ENCODE results near the gene CELF6. TPM values are rescaled to one million over a fixed set of nuclear protein-coding genes. Genes with fewer than 3 reads are reported as not detected.

Gene CELF6
- total RNA-seq = 3.5 TPM
- polyA plus RNA-seq (ENCODE audit: insufficient read depth, low read depth, low replicate concordance) = 3.8 TPM
- long read RNA-seq, donor 1, partial matches to known transcripts = 0 of 1 reads
- long read RNA-seq, donor 1, other reads (novel, unspliced or antisense) = 0 of 1 reads
- long read RNA-seq, donor 2, partial matches to known transcripts = 0 of 1 reads
- long read RNA-seq, donor 2, other reads (novel, unspliced or antisense) = 0 of 1 reads
- long read RNA-seq, donor 3 = 0 reads
- long read RNA-seq, donor 4 = 0 reads
- long read RNA-seq, donor 5 = 0 reads
- long read RNA-seq, donor 6 = 0 reads
- long read RNA-seq, donor 7, partial matches to known transcripts = 0 of 1 reads
- long read RNA-seq, donor 7, other reads (novel, unspliced or antisense) = 1 of 1 reads
- long read RNA-seq, donor 8 = 0 reads
- long read RNA-seq, donor 9 = 0 reads
- long read RNA-seq, donor 10, partial matches to known transcripts = 0 of 1 reads
- long read RNA-seq, donor 10, other reads (novel, unspliced or antisense) = 0 of 1 reads

DNA sequence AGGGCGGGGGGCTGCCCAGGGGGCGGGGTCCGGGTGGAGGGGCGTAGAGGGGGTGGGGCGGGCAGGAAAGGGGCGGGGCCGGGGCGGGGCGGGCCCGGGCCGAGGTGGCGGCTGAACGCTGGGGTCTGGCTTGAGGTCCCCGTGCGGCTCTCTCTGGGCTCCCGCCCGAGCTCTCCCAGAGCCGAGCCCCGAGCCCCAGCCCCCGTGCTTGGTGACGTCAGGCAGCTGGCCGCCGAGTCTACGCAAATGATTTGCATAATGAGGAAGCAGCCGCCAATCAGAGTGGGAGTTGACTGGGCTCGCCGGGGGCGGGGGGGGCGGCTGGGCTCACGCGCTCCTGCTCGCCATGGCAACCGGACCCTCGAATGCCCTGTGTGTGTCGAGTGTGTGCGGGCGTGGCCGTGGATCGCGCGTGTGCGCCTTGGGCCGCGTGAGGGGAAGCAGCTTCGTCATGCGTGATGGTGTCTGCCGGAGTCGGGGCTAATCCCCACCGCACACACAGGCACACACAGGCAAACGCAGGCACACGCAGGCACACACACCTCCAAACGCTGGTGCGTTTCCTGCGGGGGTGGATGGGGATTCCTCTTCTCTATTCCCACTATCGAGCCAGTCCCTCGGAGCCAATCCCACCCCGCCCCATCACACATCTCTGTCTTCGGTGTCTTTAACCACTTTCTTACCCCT is at the start of gene CELF6:
Gene CELF6, minus strand, starts transcription at position 173 of the 687 bp plus-strand sequence. CDS start 283 bp downstream, outside the sequence.
- TF ChIP-seq, protein P1, sequence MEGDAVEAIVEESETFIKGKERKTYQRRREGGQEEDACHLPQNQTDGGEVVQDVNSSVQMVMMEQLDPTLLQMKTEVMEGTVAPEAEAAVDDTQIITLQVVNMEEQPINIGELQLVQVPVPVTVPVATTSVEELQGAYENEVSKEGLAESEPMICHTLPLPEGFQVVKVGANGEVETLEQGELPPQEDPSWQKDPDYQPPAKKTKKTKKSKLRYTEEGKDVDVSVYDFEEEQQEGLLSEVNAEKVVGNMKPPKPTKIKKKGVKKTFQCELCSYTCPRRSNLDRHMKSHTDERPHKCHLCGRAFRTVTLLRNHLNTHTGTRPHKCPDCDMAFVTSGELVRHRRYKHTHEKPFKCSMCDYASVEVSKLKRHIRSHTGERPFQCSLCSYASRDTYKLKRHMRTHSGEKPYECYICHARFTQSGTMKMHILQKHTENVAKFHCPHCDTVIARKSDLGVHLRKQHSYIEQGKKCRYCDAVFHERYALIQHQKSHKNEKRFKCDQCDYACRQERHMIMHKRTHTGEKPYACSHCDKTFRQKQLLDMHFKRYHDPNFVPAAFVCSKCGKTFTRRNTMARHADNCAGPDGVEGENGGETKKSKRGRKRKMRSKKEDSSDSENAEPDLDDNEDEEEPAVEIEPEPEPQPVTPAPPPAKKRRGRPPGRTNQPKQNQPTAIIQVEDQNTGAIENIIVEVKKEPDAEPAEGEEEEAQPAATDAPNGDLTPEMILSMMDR (IDR thresholded peaks at IDR 0.05; ENCODE audit: borderline replicate concordance, extremely low read depth, insufficient read depth) = no peak
- no peak for FAIRE-seq
- peak within 1 kb of the TSS in 1 of 3 donors; percentile 13 for H3K9ac ChIP-seq (ENCODE audit: low read length in 3 of 3)
- no peaks in the 10 kb centered on the region for H3K27me3 ChIP-seq (ENCODE audit: control insufficient read depth, insufficient read depth, low read length)
- H3K4me3 ChIP-seq (ENCODE audit: low read length in 3 of 3) = peak within 1 kb of the TSS; percentile 18 to 63 (median 50)
- peaks cover 0 to 4% (median 0%) of the 10 kb centered on the region in 3 donors for H3K9me3 ChIP-seq (ENCODE audit: control insufficient read depth in 2 of 3, insufficient read depth in 1 of 3, low read length in 3 of 3)
- peak; percentile 92 to 98 (median 96) for DNase-seq
- intact Hi-C loops (cut with DNase I) = no loop called here
- H3K36me3 ChIP-seq (ENCODE audit: control insufficient read depth in 2 of 3, insufficient read depth in 3 of 3, low read length in 3 of 3) = no peaks in the 10 kb centered on the region
- H3K27ac ChIP-seq (ENCODE audit: low read depth in 2 of 2, low read length in 2 of 2) = no peak within 1 kb of the TSS
- H3K4me1 ChIP-seq (ENCODE audit: control insufficient read depth in 2 of 3, insufficient read depth in 2 of 3, low read depth in 1 of 3, low read length in 3 of 3) = no peaks in the 10 kb centered on the region

- no peak for FAIRE-seq
- peak in 1 of 5 donors; percentile 5 for DNase-seq
- Histone ChIP-seq H3K9ac (ENCODE audit: low read length in 3 of 3) (no peak overlapping the region), H3K9me3 (ENCODE audit: control insufficient read depth in 2 of 3, insufficient read depth in 1 of 3, low read length in 3 of 3) (no peaks in the 10 kb centered on the region), H3K27me3 (ENCODE audit: control insufficient read depth, insufficient read depth, low read length) (no peaks in the 10 kb centered on the region), H3K4me1 (ENCODE audit: control insufficient read depth in 2 of 3, insufficient read depth in 2 of 3, low read depth in 1 of 3, low read length in 3 of 3) (peaks cover 0 to 16% (median 10%) of the 10 kb centered on the region in 3 donors), H3K4me3 (ENCODE audit: low read length in 3 of 3) (no peak overlapping the region), H3K36me3 (ENCODE audit: control insufficient read depth in 2 of 3, insufficient read depth in 3 of 3, low read length in 3 of 3) (peaks cover 0 to 6% (median 3%) of the 10 kb centered on the region in 3 donors), H3K27ac (ENCODE audit: low read depth in 2 of 2, low read length in 2 of 2) (no peak overlapping the region)
- TF ChIP-seq, protein P1 (IDR thresholded peaks at IDR 0.05; ENCODE audit: borderline replicate concordance, extremely low read depth, insufficient read depth) = no peak
- intact Hi-C loops (cut with DNase I) = no loop called here
Observed at GRCh38 chr15:72368899-72369298, 48.9 kb upstream of the CELF6 start.

- Histone ChIP-seq H3K27me3 (ENCODE audit: control insufficient read depth, insufficient read depth, low read length) (no peaks in the 10 kb centered on the region), H3K9ac (ENCODE audit: low read length in 3 of 3) (no peak overlapping the region), H3K4me1 (ENCODE audit: control insufficient read depth in 2 of 3, insufficient read depth in 2 of 3, low read depth in 1 of 3, low read length in 3 of 3) (peaks cover 0 to 16% (median 10%) of the 10 kb centered on the region in 3 donors), H3K27ac (ENCODE audit: low read depth in 2 of 2, low read length in 2 of 2) (no peak overlapping the region), H3K4me3 (ENCODE audit: low read length in 3 of 3) (no peak overlapping the region), H3K9me3 (ENCODE audit: control insufficient read depth in 2 of 3, insufficient read depth in 1 of 3, low read length in 3 of 3) (no peaks in the 10 kb centered on the region), H3K36me3 (ENCODE audit: control insufficient read depth in 2 of 3, insufficient read depth in 3 of 3, low read length in 3 of 3) (peaks cover 0 to 6% (median 3%) of the 10 kb centered on the region in 3 donors)
- no peak for FAIRE-seq
- TF ChIP-seq, protein P1 (IDR thresholded peaks at IDR 0.05; ENCODE audit: borderline replicate concordance, extremely low read depth, insufficient read depth) = no peak
- DNase-seq = no peak
- intact Hi-C loops (cut with DNase I) = no loop called here
Observed at GRCh38 chr15:72368325-72368724, 48.4 kb upstream of the CELF6 start.
